Measurements from ENCODE around the gene C6orf89. TPM values are rescaled to one million over a fixed set of nuclear protein-coding genes. Genes with fewer than 3 reads are reported as not detected.

Gene C6orf89
- total RNA-seq, 1 donor from 2014 or later = 76.4 TPM

- no peak for TF ChIP-seq CTCF (IDR thresholded peaks at IDR 0.05; ENCODE audit: borderline replicate concordance)
- H3K4me3 ChIP-seq = no peak overlapping the region
- H3K9me3 ChIP-seq (replicated peaks) = no peaks in the 10 kb centered on the region
- no peak for DNase-seq
- intact Hi-C loops (cut with micrococcal nuclease) = loop anchor here (10.0 kb wide), 1 partner anchor 75 kb away; no protein-coding TSS in a partner anchor
- peaks cover 85% of the 10 kb centered on the region for H3K36me3 ChIP-seq
- no peaks in the 10 kb centered on the region for H3K27me3 ChIP-seq (ENCODE audit: low read depth)
- peak overlapping the region; percentile 85 for H3K27ac ChIP-seq (replicated peaks)
- peaks cover 87% of the 10 kb centered on the region for H3K4me1 ChIP-seq
Observed at GRCh38 chr6:36969988-36970891, 84.5 kb downstream of the C6orf89 start.

GRCh38 chr6:36970892-36971842, 85.4 kb downstream of the C6orf89 start:
- Histone ChIP-seq H3K4me1 (peaks cover 94% of the 10 kb centered on the region), H3K27me3 (ENCODE audit: low read depth) (no peaks in the 10 kb centered on the region), H3K27ac (replicated peaks) (peak overlapping the region; percentile 85), H3K9me3 (replicated peaks) (no peaks in the 10 kb centered on the region), H3K36me3 (peaks cover 94% of the 10 kb centered on the region), H3K4me3 (no peak overlapping the region)
- intact Hi-C loops (cut with micrococcal nuclease) = loop anchor here (10.0 kb wide), 1 partner anchor 76 kb away; no protein-coding TSS in a partner anchor
- no peak for DNase-seq
- TF ChIP-seq CTCF (IDR thresholded peaks at IDR 0.05; ENCODE audit: borderline replicate concordance) = no peak

DNA sequence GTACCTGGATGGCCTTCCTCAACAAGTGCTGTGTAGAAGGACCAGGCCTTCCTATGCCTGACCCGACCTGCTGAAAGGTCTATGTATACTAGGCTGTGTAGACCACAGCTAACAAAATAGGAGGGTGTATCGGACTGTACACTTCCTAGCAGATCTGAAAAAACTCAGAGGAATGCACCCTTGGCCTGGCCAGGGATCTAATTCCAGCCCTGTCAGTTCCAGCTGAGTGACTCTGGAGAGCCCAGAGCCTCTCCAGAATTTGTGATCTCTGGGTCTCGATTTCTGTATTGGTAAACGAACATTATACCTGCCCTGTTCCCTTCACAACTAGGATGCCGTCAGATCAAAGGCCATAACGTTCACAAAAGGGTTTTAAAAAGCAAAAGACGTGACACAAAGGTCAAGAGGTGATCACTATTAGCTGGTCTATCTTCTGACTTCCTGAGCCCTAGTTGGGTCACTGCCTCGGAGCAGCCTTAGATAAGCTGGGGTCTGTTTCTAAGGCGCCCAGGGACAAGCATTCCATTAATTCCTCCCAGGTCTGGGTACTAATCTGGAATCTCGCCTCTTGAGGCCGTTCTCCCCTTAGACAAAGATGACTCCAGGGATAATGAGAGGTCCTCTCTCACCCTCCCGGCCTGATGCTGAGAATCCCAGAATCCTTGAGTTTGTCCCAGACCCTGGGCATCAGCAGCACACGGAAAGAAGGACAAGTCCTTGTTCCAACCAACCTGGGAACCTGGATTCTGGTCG, 86.3 kb downstream of the C6orf89 start:
- peaks cover 99% of the 10 kb centered on the region for H3K36me3 ChIP-seq
- no peaks in the 10 kb centered on the region for H3K9me3 ChIP-seq (replicated peaks)
- no peak for TF ChIP-seq CTCF (IDR thresholded peaks at IDR 0.05; ENCODE audit: borderline replicate concordance)
- peak overlapping the region; percentile 85 for H3K27ac ChIP-seq (replicated peaks)
- intact Hi-C loops (cut with micrococcal nuclease) = loop anchor here (10.0 kb wide), 1 partner anchor 77 kb away; no protein-coding TSS in a partner anchor
- no peak for DNase-seq
- H3K4me1 ChIP-seq = peaks cover 100% of the 10 kb centered on the region
- H3K4me3 ChIP-seq = peak overlapping the region; percentile 3
- no peaks in the 10 kb centered on the region for H3K27me3 ChIP-seq (ENCODE audit: low read depth)

GRCh38 chr6:36973190-36973589, 87.4 kb downstream of the C6orf89 start:
- no peak for DNase-seq
- Histone ChIP-seq H3K4me1 (peaks cover 100% of the 10 kb centered on the region), H3K9me3 (replicated peaks) (no peaks in the 10 kb centered on the region), H3K4me3 (no peak overlapping the region), H3K27ac (replicated peaks) (peak overlapping the region; percentile 85), H3K27me3 (ENCODE audit: low read depth) (no peaks in the 10 kb centered on the region), H3K36me3 (peaks cover 99% of the 10 kb centered on the region)
- intact Hi-C loops (cut with micrococcal nuclease) = loop anchor here (10.0 kb wide), 1 partner anchor 78 kb away; no protein-coding TSS in a partner anchor
- no peak for TF ChIP-seq CTCF (IDR thresholded peaks at IDR 0.05; ENCODE audit: borderline replicate concordance)
